ENCODE measurements around the gene PAWR.

- TF ChIP-seq ZNF660 (CRISPR knock-in tag; IDR thresholded peaks at IDR 0.05; ENCODE audit: borderline replicate concordance, low read depth): no peak
- TF ChIP-seq, protein P1, sequence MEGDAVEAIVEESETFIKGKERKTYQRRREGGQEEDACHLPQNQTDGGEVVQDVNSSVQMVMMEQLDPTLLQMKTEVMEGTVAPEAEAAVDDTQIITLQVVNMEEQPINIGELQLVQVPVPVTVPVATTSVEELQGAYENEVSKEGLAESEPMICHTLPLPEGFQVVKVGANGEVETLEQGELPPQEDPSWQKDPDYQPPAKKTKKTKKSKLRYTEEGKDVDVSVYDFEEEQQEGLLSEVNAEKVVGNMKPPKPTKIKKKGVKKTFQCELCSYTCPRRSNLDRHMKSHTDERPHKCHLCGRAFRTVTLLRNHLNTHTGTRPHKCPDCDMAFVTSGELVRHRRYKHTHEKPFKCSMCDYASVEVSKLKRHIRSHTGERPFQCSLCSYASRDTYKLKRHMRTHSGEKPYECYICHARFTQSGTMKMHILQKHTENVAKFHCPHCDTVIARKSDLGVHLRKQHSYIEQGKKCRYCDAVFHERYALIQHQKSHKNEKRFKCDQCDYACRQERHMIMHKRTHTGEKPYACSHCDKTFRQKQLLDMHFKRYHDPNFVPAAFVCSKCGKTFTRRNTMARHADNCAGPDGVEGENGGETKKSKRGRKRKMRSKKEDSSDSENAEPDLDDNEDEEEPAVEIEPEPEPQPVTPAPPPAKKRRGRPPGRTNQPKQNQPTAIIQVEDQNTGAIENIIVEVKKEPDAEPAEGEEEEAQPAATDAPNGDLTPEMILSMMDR (CRISPR knock-in tag; IDR thresholded peaks at IDR 0.05): no peak
- no peak for TF ChIP-seq ZNF713 (CRISPR knock-in tag; IDR thresholded peaks at IDR 0.05)
- TF ChIP-seq HNRNPK (IDR thresholded peaks at IDR 0.05; ENCODE audit: low read depth, low read length, poor library complexity, severe bottlenecking): no peak
- TF ChIP-seq NRL (CRISPR knock-in tag; IDR thresholded peaks at IDR 0.05; ENCODE audit: borderline replicate concordance): no peak
Observed at GRCh38 chr12:79557690-79558315, 133.0 kb downstream of the PAWR start.
